Fibroblast of lung (primary cell): ENCODE data around the gene FUBP1. TPM values are rescaled to one million over a fixed set of nuclear protein-coding genes. Genes with fewer than 3 reads are reported as not detected.

Experiments used
- DNase-seq, 2 donors: peaks; one replicate each; pipeline versions ENCODE4 v3.0.0 to v3.0.0-alpha.2; 2010; ENCODE audit warnings: low read depth in 2 of 2
- H2AFZ ChIP-seq: 2 replicates; pipeline ENCODE4 v1.5.1; 2012; ENCODE audit warnings: low read length, control low read depth, inconsistent platforms
- H3K27ac ChIP-seq: 2 replicates; pipeline ENCODE4 v1.5.1; 2011; ENCODE audit warnings: low read length, control low read depth; ENCODE audit not compliant: insufficient read depth
- H3K27me3 ChIP-seq: 2 replicates; pipeline ENCODE4 v1.5.1; 2011; ENCODE audit warnings: mild to moderate bottlenecking, low read length; ENCODE audit not compliant: control insufficient read depth, insufficient read depth
- H3K36me3 ChIP-seq: 2 replicates; pipeline ENCODE4 v1.5.1; 2011; ENCODE audit warnings: low read length; ENCODE audit not compliant: control insufficient read depth, insufficient read depth
- H3K4me1 ChIP-seq: 2 replicates; pipeline ENCODE4 v1.5.1; 2011; ENCODE audit warnings: low read length; ENCODE audit not compliant: control insufficient read depth, insufficient read depth; ENCODE audit errors: extremely low read depth
- H3K4me2 ChIP-seq: 2 replicates; pipeline ENCODE4 v1.5.1; 2011; ENCODE audit warnings: low read length, control low read depth; ENCODE audit not compliant: insufficient read depth; ENCODE audit errors: extremely low read depth
- H3K4me3 ChIP-seq, 4 experiments: fragments of 200-600 bp in 1 of 4; sonication (generic) in 1 of 4; replicated peaks in 1 of 4; 2 replicates each; pipeline ENCODE4 v1.5.1; 2011 to 2016; ENCODE audit warnings: low read length in 4 of 4, low read depth in 3 of 4, mild to moderate bottlenecking in 3 of 4, control low read depth in 2 of 4, inconsistent platforms in 1 of 4, mixed read lengths in 1 of 4; ENCODE audit not compliant: insufficient read depth in 1 of 4; ENCODE audit errors: control extremely low read depth in 1 of 4
- H3K79me2 ChIP-seq: 2 replicates; pipeline ENCODE4 v1.5.1; 2012; ENCODE audit warnings: mild to moderate bottlenecking, low read length, inconsistent platforms; ENCODE audit not compliant: control insufficient read depth, insufficient read depth
- H3K9ac ChIP-seq: 2 replicates; pipeline ENCODE4 v1.5.1; 2011; ENCODE audit warnings: mild to moderate bottlenecking, low read length, control low read depth; ENCODE audit not compliant: insufficient read depth
- H3K9me3 ChIP-seq: 2 replicates; pipeline ENCODE4 v1.5.1; 2012; ENCODE audit warnings: low read depth, low read length; ENCODE audit not compliant: control insufficient read depth, insufficient read depth
- H4K20me1 ChIP-seq: 2 replicates; pipeline ENCODE4 v1.5.1; 2011; ENCODE audit warnings: low read length; ENCODE audit not compliant: control insufficient read depth, insufficient read depth; ENCODE audit errors: extremely low read depth
- CTCF ChIP-seq, 2 donors: IDR thresholded peaks in 1 of 2; conservative IDR thresholded peaks in 1 of 2; 1 replicate in 1 of 2; 2 replicates in 1 of 2; pipeline ENCODE4 v1.5.1; 2011 to 2012; ENCODE audit warnings: low read length in 2 of 2, control low read depth in 1 of 2, inconsistent platforms in 1 of 2, low read depth in 1 of 2, mild to moderate bottlenecking in 1 of 2
- EZH2 ChIP-seq: IDR thresholded peaks from 2 replicates; pipeline ENCODE4 v1.5.1; 2012; ENCODE audit warnings: low read length, control low read depth, mild to moderate bottlenecking; ENCODE audit errors: missing control alignments
- polyA plus RNA-seq, 2 donors: library from polyadenylated mRNA; depleted of rRNA in 1 of 2; stranded (reverse) in 1 of 2; unstranded in 1 of 2; fragments of >200 nt; gene quantifications; 2 replicates each; pipeline ENCODE4 v1.2.1, GENCODE V29; 2011 to 2012; ENCODE audit warnings: missing spikeins in 1 of 2
- total RNA-seq: library from RNA; depleted of rRNA; stranded (reverse); fragments of >200 nt; gene quantifications from 2 replicates; pipeline ENCODE4 v1.2.1, GENCODE V29; 2014

Gene FUBP1
- total and polyA plus RNA-seq, 2 donors (not counting 1 experiment from before 2014, with no cell fraction given), result 99.4 to 102 TPM

DNA sequence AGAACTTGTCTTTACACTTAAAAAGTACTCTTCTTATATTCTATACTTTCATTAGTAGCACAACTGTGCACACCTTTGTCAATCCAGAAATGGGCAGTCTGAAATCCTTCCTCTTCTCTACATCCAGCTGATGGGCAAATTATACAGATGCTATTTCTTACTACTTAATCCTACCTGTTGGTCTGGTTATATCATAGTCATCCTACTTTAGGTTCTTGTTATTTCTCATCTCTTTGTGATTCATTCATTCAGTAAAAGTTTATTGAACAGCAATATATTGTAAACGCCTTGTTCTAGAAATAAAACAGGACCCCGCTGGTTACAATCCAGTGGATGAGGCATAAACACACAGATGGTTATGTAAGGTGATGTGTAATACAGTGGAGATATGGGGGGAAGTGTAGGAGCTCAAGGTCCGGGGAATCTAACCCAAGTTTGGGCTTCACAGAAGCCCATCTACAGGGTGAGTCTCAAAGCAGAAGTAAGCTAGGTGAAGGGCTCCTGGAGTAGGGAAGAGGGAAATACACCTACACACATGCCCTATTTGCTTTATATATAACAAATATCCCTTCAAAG, 11.8 kb upstream of the FUBP1 start:
- Histone ChIP-seq H3K9me3 (no peaks in the 10 kb centered on the region), H3K4me3 (no peak overlapping the region), H3K36me3 (no peaks in the 10 kb centered on the region), H2AFZ (no peak overlapping the region), H3K79me2 (peaks cover 60% of the 10 kb centered on the region), H3K4me1 (peaks cover 2% of the 10 kb centered on the region), H3K27ac (no peak overlapping the region), H3K27me3 (no peaks in the 10 kb centered on the region), H4K20me1 (no peaks in the 10 kb centered on the region), H3K9ac (no peak overlapping the region), H3K4me2 (no peak overlapping the region)
- TF ChIP-seq EZH2 (no peak), CTCF (conservative IDR thresholded peaks at IDR 0.05 in 1 of 2, IDR thresholded peaks at IDR 0.05 in 1 of 2; ENCODE audit: low read depth in 1 of 2, low read length in 2 of 2) (no peak)
- DNase-seq, result no peak

GRCh38 chr1:77989744-77990143, 10.9 kb upstream of the FUBP1 start:
- H3K4me1 ChIP-seq, result peaks cover 2% of the 10 kb centered on the region
- no peak for DNase-seq
- no peak overlapping the region for H2AFZ ChIP-seq
- H3K27me3 ChIP-seq, result no peaks in the 10 kb centered on the region
- H3K9ac ChIP-seq, result no peak overlapping the region
- no peak overlapping the region for H3K4me2 ChIP-seq
- no peaks in the 10 kb centered on the region for H4K20me1 ChIP-seq
- TF ChIP-seq CTCF (conservative IDR thresholded peaks at IDR 0.05 in 1 of 2, IDR thresholded peaks at IDR 0.05 in 1 of 2; ENCODE audit: low read depth in 1 of 2, low read length in 2 of 2), result no peak
- no peak for TF ChIP-seq EZH2
- no peaks in the 10 kb centered on the region for H3K9me3 ChIP-seq
- no peak overlapping the region for H3K4me3 ChIP-seq
- H3K27ac ChIP-seq, result no peak overlapping the region
- no peaks in the 10 kb centered on the region for H3K36me3 ChIP-seq
- peaks cover 62% of the 10 kb centered on the region for H3K79me2 ChIP-seq

DNA sequence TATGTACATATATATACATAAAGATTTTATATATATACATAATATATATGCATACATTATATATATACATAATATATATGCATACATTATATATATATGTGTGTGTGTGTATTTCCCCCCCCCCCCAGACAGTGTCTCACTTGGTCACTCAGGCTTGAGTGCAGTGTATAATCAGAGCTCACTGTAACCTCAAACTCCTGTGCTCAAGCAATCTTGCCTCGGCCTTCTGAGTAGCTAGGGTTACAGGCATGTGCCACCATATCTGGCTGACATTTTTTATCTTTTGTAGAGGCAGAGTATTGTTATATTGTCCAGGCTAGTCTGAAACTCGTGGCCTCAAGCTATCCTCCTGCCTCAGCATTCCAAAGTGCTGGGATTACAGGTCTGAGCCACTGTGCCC, 9.0 kb upstream of the FUBP1 start:
- no peak for DNase-seq
- no peak overlapping the region for H2AFZ ChIP-seq
- no peak overlapping the region for H3K4me2 ChIP-seq
- no peaks in the 10 kb centered on the region for H4K20me1 ChIP-seq
- no peak overlapping the region for H3K4me3 ChIP-seq
- no peak for TF ChIP-seq EZH2
- TF ChIP-seq CTCF (conservative IDR thresholded peaks at IDR 0.05 in 1 of 2, IDR thresholded peaks at IDR 0.05 in 1 of 2; ENCODE audit: low read depth in 1 of 2, low read length in 2 of 2), result no peak
- no peak overlapping the region for H3K9ac ChIP-seq
- no peaks in the 10 kb centered on the region for H3K36me3 ChIP-seq
- no peaks in the 10 kb centered on the region for H3K9me3 ChIP-seq
- H3K27me3 ChIP-seq, result no peaks in the 10 kb centered on the region
- H3K4me1 ChIP-seq, result peaks cover 2% of the 10 kb centered on the region
- peaks cover 63% of the 10 kb centered on the region for H3K79me2 ChIP-seq
- H3K27ac ChIP-seq, result no peak overlapping the region
